ENCODE measurements around the gene PTPRA. TPM values are rescaled to one million over a fixed set of nuclear protein-coding genes. Genes with fewer than 3 reads are reported as not detected.

PTPRA gene
- total and polyA plus RNA-seq, 2 of the 13 experiments (the other 11 are each of a cell fraction or from before 2014, with no cell fraction given), result 47.2 to 127 TPM

GRCh38 chr20:2840138-2840966 lies 32.9 kb upstream of the PTPRA start, which contains the start of the genes PCED1A and VPS16 (continued):
- TF ChIP-seq ZSCAN12 (CRISPR knock-in tag; IDR thresholded peaks at IDR 0.05), result peak; percentile 96; the same call in 1 of the 2 replicates
- peak; percentile 95 for TF ChIP-seq ZNF556 (CRISPR knock-in tag; IDR thresholded peaks at IDR 0.05; ENCODE audit: borderline replicate concordance)
- peak; percentile 63; the same call in 1 of the 2 replicates for TF ChIP-seq TFAP4 (IDR thresholded peaks at IDR 0.05; ENCODE audit: borderline replicate concordance, low read depth)
- peak; percentile 96 for TF ChIP-seq KDM2A (CRISPR knock-in tag; IDR thresholded peaks at IDR 0.05; ENCODE audit: borderline replicate concordance, low read depth)
- TF ChIP-seq TEAD3 (CRISPR knock-in tag; optimal IDR thresholded peaks at IDR 0.05; ENCODE audit: borderline replicate concordance), result peak; percentile 68
- TF ChIP-seq, protein P1, sequence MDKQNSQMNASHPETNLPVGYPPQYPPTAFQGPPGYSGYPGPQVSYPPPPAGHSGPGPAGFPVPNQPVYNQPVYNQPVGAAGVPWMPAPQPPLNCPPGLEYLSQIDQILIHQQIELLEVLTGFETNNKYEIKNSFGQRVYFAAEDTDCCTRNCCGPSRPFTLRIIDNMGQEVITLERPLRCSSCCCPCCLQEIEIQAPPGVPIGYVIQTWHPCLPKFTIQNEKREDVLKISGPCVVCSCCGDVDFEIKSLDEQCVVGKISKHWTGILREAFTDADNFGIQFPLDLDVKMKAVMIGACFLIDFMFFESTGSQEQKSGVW (CRISPR knock-in tag; IDR thresholded peaks at IDR 0.05; ENCODE audit: borderline replicate concordance), result no peak
- peak; percentile 74 for TF ChIP-seq HNF1B (CRISPR knock-in tag; IDR thresholded peaks at IDR 0.05)
- peak; percentile 90; the same call in 1 of the 2 replicates for TF ChIP-seq ZNF569 (CRISPR knock-in tag; IDR thresholded peaks at IDR 0.05; ENCODE audit: borderline replicate concordance)
- no peak for TF ChIP-seq GATAD2A (CRISPR knock-in tag; IDR thresholded peaks at IDR 0.05)
- TF ChIP-seq, protein P2, sequence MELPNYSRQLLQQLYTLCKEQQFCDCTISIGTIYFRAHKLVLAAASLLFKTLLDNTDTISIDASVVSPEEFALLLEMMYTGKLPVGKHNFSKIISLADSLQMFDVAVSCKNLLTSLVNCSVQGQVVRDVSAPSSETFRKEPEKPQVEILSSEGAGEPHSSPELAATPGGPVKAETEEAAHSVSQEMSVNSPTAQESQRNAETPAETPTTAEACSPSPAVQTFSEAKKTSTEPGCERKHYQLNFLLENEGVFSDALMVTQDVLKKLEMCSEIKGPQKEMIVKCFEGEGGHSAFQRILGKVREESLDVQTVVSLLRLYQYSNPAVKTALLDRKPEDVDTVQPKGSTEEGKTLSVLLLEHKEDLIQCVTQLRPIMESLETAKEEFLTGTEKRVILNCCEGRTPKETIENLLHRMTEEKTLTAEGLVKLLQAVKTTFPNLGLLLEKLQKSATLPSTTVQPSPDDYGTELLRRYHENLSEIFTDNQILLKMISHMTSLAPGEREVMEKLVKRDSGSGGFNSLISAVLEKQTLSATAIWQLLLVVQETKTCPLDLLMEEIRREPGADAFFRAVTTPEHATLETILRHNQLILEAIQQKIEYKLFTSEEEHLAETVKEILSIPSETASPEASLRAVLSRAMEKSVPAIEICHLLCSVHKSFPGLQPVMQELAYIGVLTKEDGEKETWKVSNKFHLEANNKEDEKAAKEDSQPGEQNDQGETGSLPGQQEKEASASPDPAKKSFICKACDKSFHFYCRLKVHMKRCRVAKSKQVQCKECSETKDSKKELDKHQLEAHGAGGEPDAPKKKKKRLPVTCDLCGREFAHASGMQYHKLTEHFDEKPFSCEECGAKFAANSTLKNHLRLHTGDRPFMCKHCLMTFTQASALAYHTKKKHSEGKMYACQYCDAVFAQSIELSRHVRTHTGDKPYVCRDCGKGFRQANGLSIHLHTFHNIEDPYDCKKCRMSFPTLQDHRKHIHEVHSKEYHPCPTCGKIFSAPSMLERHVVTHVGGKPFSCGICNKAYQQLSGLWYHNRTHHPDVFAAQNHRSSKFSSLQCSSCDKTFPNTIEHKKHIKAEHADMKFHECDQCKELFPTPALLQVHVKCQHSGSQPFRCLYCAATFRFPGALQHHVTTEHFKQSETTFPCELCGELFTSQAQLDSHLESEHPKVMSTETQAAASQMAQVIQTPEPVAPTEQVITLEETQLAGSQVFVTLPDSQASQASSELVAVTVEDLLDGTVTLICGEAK (IDR thresholded peaks at IDR 0.05), result peak; percentile 88
- TF ChIP-seq, protein P2 (CRISPR knock-in tag; IDR thresholded peaks at IDR 0.05), result peak; percentile 92
- peak; percentile 93 for TF ChIP-seq SATB2 (CRISPR knock-in tag; IDR thresholded peaks at IDR 0.05)
- TF ChIP-seq GATAD1 (CRISPR knock-in tag; IDR thresholded peaks at IDR 0.05), result peak; percentile 95
- peak; percentile 96 for TF ChIP-seq HOXD1 (CRISPR knock-in tag; IDR thresholded peaks at IDR 0.05)
- TF ChIP-seq EZH2 (conservative IDR thresholded peaks at IDR 0.05; ENCODE audit: low read depth, low read length), result no peak
